VCaP (cell line): ENCODE results near the gene PCNT.

ENCODE experiments used
- H3K27ac ChIP-seq: fragments of 450-650 bp; 2 replicates; pipeline ENCODE4 v1.5.1; 2017
- CTCF ChIP-seq: fragments of 450-650 bp; conservative IDR thresholded peaks from 2 replicates; pipeline ENCODE4 v1.5.1; 2017; ENCODE audit warnings: mild to moderate bottlenecking, moderate library complexity

The PCNT gene

GRCh38 chr21:46286648-46287002 is 37.3 kb upstream of the PCNT start:
- peak overlapping the region; percentile 99 for H3K27ac ChIP-seq
- TF ChIP-seq CTCF = no peak

GRCh38 chr21:46287541-46287940 is 36.4 kb upstream of the PCNT start:
- no peak for TF ChIP-seq CTCF
- peak overlapping the region; percentile 99 for H3K27ac ChIP-seq

GRCh38 chr21:46289655-46290179 is 34.2 kb upstream of the PCNT start:
- H3K27ac ChIP-seq = no peak overlapping the region
- no peak for TF ChIP-seq CTCF

- H3K27ac ChIP-seq = peak overlapping the region; percentile 12; the same call in 1 of the 2 replicates
- no peak for TF ChIP-seq CTCF
Measured at GRCh38 chr21:46291561-46291960, 32.4 kb upstream of the PCNT start.

GRCh38 chr21:46294647-46295176 is 29.2 kb upstream of the PCNT start:
- TF ChIP-seq CTCF = no peak
- H3K27ac ChIP-seq = no peak overlapping the region

- TF ChIP-seq CTCF = no peak
- H3K27ac ChIP-seq = no peak overlapping the region
Measured at GRCh38 chr21:46295177-46295770, 28.7 kb upstream of the PCNT start.

GRCh38 chr21:46295996-46296752 is 27.8 kb upstream of the PCNT start:
- TF ChIP-seq CTCF = no peak
- no peak overlapping the region for H3K27ac ChIP-seq
